Mesothelial cell of epicardium (in vitro differentiated cells): ENCODE data around the gene RFPL3. TPM values are rescaled to one million over a fixed set of nuclear protein-coding genes. Genes with fewer than 3 reads are reported as not detected.
"Not testable (repeated sequence)": the region's sequence is repeated elsewhere in the genome, so short reads cannot be mapped to it uniquely, and the experiment has no call there.

Experiments used
- DNase-seq, 2 experiments: peaks; one replicate each; pipeline ENCODE4 v3.0.0; 2021; ENCODE audit warnings: low spot score in 2 of 2; ENCODE audit not compliant: unreplicated experiment in 2 of 2
- H3K27ac Mint-ChIP-seq: 2 replicates; pipeline ENCODE4 v1.8.0; 2021; ENCODE audit warnings: mixed read lengths
- H3K27me3 Mint-ChIP-seq: 2 replicates; pipeline ENCODE4 v1.8.0; 2021; ENCODE audit warnings: low read depth, mixed read lengths
- H3K36me3 Mint-ChIP-seq: 2 replicates; pipeline ENCODE4 v1.8.0; 2021; ENCODE audit warnings: mixed read lengths
- H3K4me1 Mint-ChIP-seq: 2 replicates; pipeline ENCODE4 v1.8.0; 2021; ENCODE audit warnings: mixed read lengths
- H3K4me3 Mint-ChIP-seq: 2 replicates; pipeline ENCODE4 v1.8.0; 2021; ENCODE audit warnings: mild to moderate bottlenecking, moderate library complexity, mixed read lengths
- H3K9me3 Mint-ChIP-seq: 2 replicates; pipeline ENCODE4 v1.8.0; 2021; ENCODE audit warnings: mixed read lengths
- CTCF ChIP-seq: fragments of 200-600 bp; sonication (generic); IDR thresholded peaks from one replicate; pipeline ENCODE4 v1.5.0; 2021; ENCODE audit warnings: antibody characterized with exemption; ENCODE audit not compliant: unreplicated experiment
- total RNA-seq: library from RNA; stranded (reverse); gene quantifications from 3 replicates; pipeline ENCODE4 v1.2.1, GENCODE V29; 2021

The RFPL3 gene
- total RNA-seq, 1 donor from 2014 or later, result not detected

DNA sequence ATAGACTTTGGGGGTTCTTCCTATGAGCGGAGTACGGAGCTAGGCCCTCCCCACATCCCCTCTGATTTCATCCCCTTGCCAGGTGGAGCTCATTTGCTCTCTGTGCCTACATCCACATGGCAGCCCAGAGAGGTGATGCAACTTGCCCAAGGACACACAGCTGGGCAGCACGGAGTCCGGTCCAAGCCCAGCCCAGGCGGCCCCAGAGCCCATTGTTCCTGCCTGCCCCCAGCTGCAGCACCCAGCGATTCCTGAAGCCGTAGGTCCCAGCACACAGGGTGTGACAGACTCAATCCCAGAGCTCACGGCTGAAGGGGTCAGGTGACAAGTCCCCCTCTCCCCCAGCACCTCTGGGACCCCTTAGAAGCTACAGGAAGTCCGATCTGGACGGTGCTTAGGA, 22.2 kb upstream of the RFPL3 start:
- TF ChIP-seq CTCF, result no peak
- no peaks in the 10 kb centered on the region for H3K36me3 Mint-ChIP-seq
- no peak overlapping the region for H3K27ac Mint-ChIP-seq
- peaks cover 2% of the 10 kb centered on the region for H3K4me1 Mint-ChIP-seq
- no peak for DNase-seq
- H3K27me3 Mint-ChIP-seq, result peaks cover 43% of the 10 kb centered on the region
- no peak overlapping the region for H3K4me3 Mint-ChIP-seq
- H3K9me3 Mint-ChIP-seq, result no peaks in the 10 kb centered on the region

GRCh38 chr22:32336121-32336603, 21.5 kb upstream of the RFPL3 start:
- TF ChIP-seq CTCF, result no peak
- peaks cover 49% of the 10 kb centered on the region for H3K27me3 Mint-ChIP-seq
- no peak overlapping the region for H3K4me3 Mint-ChIP-seq
- no peak overlapping the region for H3K27ac Mint-ChIP-seq
- H3K4me1 Mint-ChIP-seq, result peaks cover 2% of the 10 kb centered on the region
- no peak for DNase-seq
- H3K36me3 Mint-ChIP-seq, result no peaks in the 10 kb centered on the region
- no peaks in the 10 kb centered on the region for H3K9me3 Mint-ChIP-seq

- TF ChIP-seq CTCF, result no peak
- no peaks in the 10 kb centered on the region for H3K36me3 Mint-ChIP-seq
- H3K27me3 Mint-ChIP-seq, result peaks cover 55% of the 10 kb centered on the region
- H3K4me1 Mint-ChIP-seq, result peaks cover 2% of the 10 kb centered on the region
- H3K27ac Mint-ChIP-seq, result no peak overlapping the region
- no peaks in the 10 kb centered on the region for H3K9me3 Mint-ChIP-seq
- no peak overlapping the region for H3K4me3 Mint-ChIP-seq
- DNase-seq, result no peak
These were observed 20.8 kb upstream of the RFPL3 start for GRCh38 chr22:32336771-32337424.

DNA sequence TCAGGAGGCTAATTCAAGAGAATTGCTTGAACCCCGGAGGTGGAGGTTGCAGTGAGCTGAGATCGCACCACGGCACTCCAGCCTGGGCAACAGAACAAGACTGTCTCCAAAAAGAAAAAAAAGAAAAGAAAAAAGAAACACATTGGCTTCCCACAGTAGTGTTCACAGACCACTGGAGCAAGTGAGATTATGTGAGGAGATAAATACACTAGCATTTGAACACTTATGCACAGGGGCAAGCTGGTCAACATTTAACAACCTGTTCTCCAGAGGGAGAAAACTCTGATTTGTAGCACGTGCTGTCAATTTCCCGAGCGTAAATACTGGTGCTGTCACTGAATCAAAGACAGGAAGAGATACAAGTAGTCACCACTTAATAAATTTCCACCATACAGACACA, 20.2 kb upstream of the RFPL3 start:
- H3K4me1 Mint-ChIP-seq, H3K9me3 Mint-ChIP-seq, H3K27ac Mint-ChIP-seq, H3K4me3 Mint-ChIP-seq, DNase-seq, H3K36me3 Mint-ChIP-seq: not testable (repeated sequence)
- peaks cover 56% of the 10 kb centered on the region for H3K27me3 Mint-ChIP-seq

GRCh38 chr22:32338757-32339156, 18.9 kb upstream of the RFPL3 start:
- Mint-ChIP-seq H3K36me3 (no peaks in the 10 kb centered on the region), H3K4me1 (peaks cover 2% of the 10 kb centered on the region), H3K4me3 (no peak overlapping the region), H3K9me3 (no peaks in the 10 kb centered on the region), H3K27me3 (peaks cover 63% of the 10 kb centered on the region), H3K27ac (no peak overlapping the region)
- DNase-seq, result no peak
- no peak for TF ChIP-seq CTCF

DNA sequence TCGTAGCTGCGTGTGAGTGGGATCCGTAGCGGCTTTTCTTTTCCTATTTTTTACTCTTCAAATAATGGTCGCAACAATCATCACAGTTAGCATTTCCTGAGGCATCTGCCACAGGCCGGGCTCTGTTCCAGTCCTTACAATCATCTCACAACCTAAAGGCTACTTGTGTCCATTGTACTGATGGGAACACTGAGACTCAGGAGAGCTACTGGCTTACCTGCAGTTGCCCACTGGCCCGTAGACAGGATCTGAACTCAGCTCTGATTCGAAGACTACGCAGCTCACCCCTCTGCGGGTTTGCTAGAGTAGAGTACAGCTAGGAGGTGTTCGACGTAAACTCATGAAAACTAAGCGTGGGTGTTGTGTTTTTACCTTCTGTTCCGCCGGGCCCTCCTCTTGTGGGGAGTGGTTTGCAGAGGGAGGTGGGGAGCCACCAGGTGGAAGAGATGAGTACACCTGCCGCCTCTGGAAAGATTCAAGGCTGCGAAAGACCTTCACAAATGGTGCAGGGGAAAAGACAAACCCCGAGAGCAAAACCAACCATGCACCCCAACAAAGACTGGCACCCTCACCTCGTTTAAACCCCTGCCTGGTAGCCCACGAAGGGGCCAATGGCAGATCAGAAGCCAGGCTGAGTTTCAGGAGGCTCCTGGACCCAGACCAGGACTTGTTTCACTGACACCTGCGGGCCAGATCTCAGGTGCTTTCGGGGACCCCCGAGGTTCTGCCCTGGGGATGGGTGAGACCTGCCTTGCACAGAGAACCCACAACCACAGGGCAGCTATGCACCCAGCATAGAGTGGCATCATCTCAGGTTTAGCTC, 18.3 kb upstream of the RFPL3 start:
- no peaks in the 10 kb centered on the region for H3K36me3 Mint-ChIP-seq
- peaks cover 2% of the 10 kb centered on the region for H3K4me1 Mint-ChIP-seq
- no peaks in the 10 kb centered on the region for H3K9me3 Mint-ChIP-seq
- no peak overlapping the region for H3K27ac Mint-ChIP-seq
- DNase-seq, result no peak
- H3K27me3 Mint-ChIP-seq, result peaks cover 69% of the 10 kb centered on the region
- no peak for TF ChIP-seq CTCF
- no peak overlapping the region for H3K4me3 Mint-ChIP-seq
